Measurements from ENCODE around the gene MED13L. TPM values are rescaled to one million over a fixed set of nuclear protein-coding genes. Genes with fewer than 3 reads are reported as not detected.

Gene MED13L
- total RNA-seq, 4 donors from 2014 or later, result 126 to 194 (median 154) TPM

DNA sequence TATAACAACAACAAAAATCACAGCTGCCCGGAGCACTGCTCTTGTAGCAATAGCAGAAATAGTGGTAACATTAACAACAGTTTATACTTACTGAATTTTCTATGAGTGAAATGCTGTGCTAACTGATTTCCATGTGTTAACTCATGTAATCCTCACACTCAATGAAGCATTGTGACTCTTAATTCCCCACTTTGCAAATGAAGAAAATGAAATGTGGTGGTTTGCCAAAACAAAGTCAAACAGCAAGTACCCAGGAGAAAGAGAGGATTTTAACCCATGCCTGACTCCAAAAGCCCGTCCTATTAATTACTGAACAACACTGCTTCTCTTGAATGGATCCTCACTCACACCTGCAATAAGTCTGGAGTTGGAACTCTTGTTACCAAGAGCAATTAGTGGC is 123.5 kb downstream of the MED13L start:
- H3K4me3 ChIP-seq, result no peak overlapping the region
- TF ChIP-seq EP300 (IDR thresholded peaks at IDR 0.05; ENCODE audit: low read depth), result no peak
- TF ChIP-seq CTCF (IDR thresholded peaks at IDR 0.05), result no peak
- TF ChIP-seq POLR2AphosphoS5 (IDR thresholded peaks at IDR 0.05), result no peak
- no peak for TF ChIP-seq POLR2A (IDR thresholded peaks at IDR 0.05)
- no peak overlapping the region for H3K27ac ChIP-seq
- H3K27me3 ChIP-seq, result no peaks in the 10 kb centered on the region
- intact Hi-C loops (cut with DNase I; ENCODE audit: low total_unique reads), result no loop called here
- 71 to 83% methylated on average over 2 of the region's 2 CpGs for WGBS, 2 donors (ENCODE audit: low coverage in 1 of 2)
- H3K4me1 ChIP-seq, result peaks cover 7 to 52% (median 30%) of the 10 kb centered on the region in 4 donors
- in situ Hi-C loops (cut with MboI; ENCODE audit: low pct_ligation_motif_present in 1 of 4, low pct_unique_long_range_greater_than_20kb in 1 of 4, low sequenced_read_pairs in 3 of 4), result no loop called here
- H3K9me3 ChIP-seq, result no peaks in the 10 kb centered on the region
- H3K36me3 ChIP-seq, result no peaks in the 10 kb centered on the region
- no peak for DNase-seq

GRCh38 chr12:116153113-116153512 is 124.4 kb downstream of the MED13L start:
- in situ Hi-C loops (cut with MboI; ENCODE audit: low pct_ligation_motif_present in 1 of 4, low pct_unique_long_range_greater_than_20kb in 1 of 4, low sequenced_read_pairs in 3 of 4), result no loop called here
- DNase-seq, result no peak
- no peak overlapping the region for H3K27ac ChIP-seq
- H3K4me3 ChIP-seq, result no peak overlapping the region
- H3K4me1 ChIP-seq, result peaks cover 7 to 49% (median 30%) of the 10 kb centered on the region in 4 donors
- TF ChIP-seq POLR2AphosphoS5 (IDR thresholded peaks at IDR 0.05) (no peak), POLR2A (IDR thresholded peaks at IDR 0.05) (no peak), EP300 (IDR thresholded peaks at IDR 0.05; ENCODE audit: low read depth) (no peak), CTCF (IDR thresholded peaks at IDR 0.05) (no peak)
- no peaks in the 10 kb centered on the region for H3K36me3 ChIP-seq
- intact Hi-C loops (cut with DNase I; ENCODE audit: low total_unique reads), result no loop called here
- no peaks in the 10 kb centered on the region for H3K9me3 ChIP-seq
- no peaks in the 10 kb centered on the region for H3K27me3 ChIP-seq

GRCh38 chr12:116152268-116152667 is 125.2 kb downstream of the MED13L start:
- Histone ChIP-seq H3K9me3 (no peaks in the 10 kb centered on the region), H3K4me1 (peaks cover 7 to 45% (median 30%) of the 10 kb centered on the region in 4 donors), H3K4me3 (no peak overlapping the region), H3K27ac (no peak overlapping the region), H3K27me3 (no peaks in the 10 kb centered on the region), H3K36me3 (no peaks in the 10 kb centered on the region)
- in situ Hi-C loops (cut with MboI; ENCODE audit: low pct_ligation_motif_present in 1 of 4, low pct_unique_long_range_greater_than_20kb in 1 of 4, low sequenced_read_pairs in 3 of 4), result no loop called here
- DNase-seq, result no peak
- TF ChIP-seq CTCF (IDR thresholded peaks at IDR 0.05) (no peak), EP300 (IDR thresholded peaks at IDR 0.05; ENCODE audit: low read depth) (no peak), POLR2A (IDR thresholded peaks at IDR 0.05) (no peak), POLR2AphosphoS5 (IDR thresholded peaks at IDR 0.05) (no peak)
- intact Hi-C loops (cut with DNase I; ENCODE audit: low total_unique reads), result no loop called here
- 62% methylated on average over 4 of the region's 4 CpGs for WGBS, 2 donors (ENCODE audit: low coverage in 1 of 2)

- H3K4me1 ChIP-seq, result peaks cover 7 to 45% (median 30%) of the 10 kb centered on the region in 4 donors
- no peaks in the 10 kb centered on the region for H3K36me3 ChIP-seq
- H3K4me3 ChIP-seq, result no peak overlapping the region
- intact Hi-C loops (cut with DNase I; ENCODE audit: low total_unique reads) (no loop called here), in situ Hi-C loops (cut with MboI; ENCODE audit: low pct_ligation_motif_present in 1 of 4, low pct_unique_long_range_greater_than_20kb in 1 of 4, low sequenced_read_pairs in 3 of 4) (no loop called here)
- H3K27ac ChIP-seq, result no peak overlapping the region
- H3K27me3 ChIP-seq, result no peaks in the 10 kb centered on the region
- DNase-seq, result no peak
- WGBS, 2 donors (ENCODE audit: low coverage in 1 of 2), result 89 to 90% methylated on average over 2 to 5 of the region's 5 CpGs
- H3K9me3 ChIP-seq, result no peaks in the 10 kb centered on the region
- no peak for TF ChIP-seq POLR2A (IDR thresholded peaks at IDR 0.05)
- no peak for TF ChIP-seq CTCF (IDR thresholded peaks at IDR 0.05)
- TF ChIP-seq EP300 (IDR thresholded peaks at IDR 0.05; ENCODE audit: low read depth), result no peak
- TF ChIP-seq POLR2AphosphoS5 (IDR thresholded peaks at IDR 0.05), result no peak
These were observed 127.0 kb downstream of the MED13L start for GRCh38 chr12:116150452-116150851.

Data from transverse colon (tissue), 4 donors.